Small intestine (tissue), 7 donors: ENCODE results near the gene NKPD1. TPM values are rescaled to one million over a fixed set of nuclear protein-coding genes. Genes with fewer than 3 reads are reported as not detected.

Source experiments
- DNase-seq, 2 donors: peaks; one replicate each; pipeline versions ENCODE4 v3.0.0 to v3.0.0-alpha.2; 2013
- FAIRE-seq: peaks from 2 replicates; lab custom pipeline; 2012; peaks lifted over from hg19 to GRCh38; lab: Jason Lieb, UNC
- H3K27ac ChIP-seq, 3 donors: one replicate each; pipeline ENCODE4 v1.5.1; 2013; ENCODE audit warnings: low read length in 2 of 3, mild to moderate bottlenecking in 2 of 3, control low read depth in 1 of 3, inconsistent platforms in 1 of 3, low read depth in 1 of 3, moderate library complexity in 1 of 3
- H3K27me3 ChIP-seq, 3 donors: one replicate each; pipeline ENCODE4 v1.6.1; 2013; ENCODE audit warnings: low read length in 3 of 3, inconsistent platforms in 1 of 3; ENCODE audit not compliant: control insufficient read depth in 3 of 3, insufficient read depth in 3 of 3
- H3K36me3 ChIP-seq, 3 donors: one replicate each; pipeline ENCODE4 v1.6.1; 2013; ENCODE audit warnings: low read length in 3 of 3, inconsistent platforms in 1 of 3, low read depth in 1 of 3, mild to moderate bottlenecking in 1 of 3, moderate library complexity in 1 of 3; ENCODE audit not compliant: control insufficient read depth in 3 of 3, insufficient read depth in 2 of 3
- H3K4me1 ChIP-seq, 3 donors: one replicate each; pipeline ENCODE4 v1.6.1; 2013; ENCODE audit warnings: low read length in 2 of 3, inconsistent platforms in 1 of 3, low read depth in 1 of 3, mild to moderate bottlenecking in 1 of 3, moderate library complexity in 1 of 3; ENCODE audit not compliant: control insufficient read depth in 3 of 3, insufficient read depth in 2 of 3
- H3K4me3 ChIP-seq, 3 donors: one replicate each; pipeline ENCODE4 v1.5.1; 2013; ENCODE audit warnings: low read length in 3 of 3, control low read depth in 1 of 3, inconsistent platforms in 1 of 3, low read depth in 1 of 3, mild to moderate bottlenecking in 1 of 3, moderate library complexity in 1 of 3
- H3K9me3 ChIP-seq, 2 donors: one replicate each; pipeline ENCODE4 v1.6.1; 2013; ENCODE audit warnings: low read depth in 1 of 2, low read length in 1 of 2; ENCODE audit not compliant: control insufficient read depth in 2 of 2, insufficient read depth in 1 of 2
- WGBS, 3 donors: extraction: QIAGEN DNeasy Blood & Tissue Kit; methylation state at CpG; one replicate each; pipeline ENCODE4 v1.1.7; 2013; 5-methylcytosine and 5-hydroxymethylcytosine counted together
- polyA plus RNA-seq, 4 donors: library from polyadenylated mRNA; stranded (reverse) in 3 of 4; unstranded in 1 of 4; fragments of 200-250 nt in 3 of 4; fragments of 120-200 nt in 1 of 4; gene quantifications; one replicate each; pipeline versions ENCODE4 v1.2.1 to v1.2.3, GENCODE V29; 2013
- donor health status: healthy with polysubstance abuse.
- donor health status: control.
- donor health status: control.
- donor health status: Bipolar disorder and iron deficiency.
- donor health status: healthy.

NKPD1 gene
- polyA plus RNA-seq, 4 donors: 0.09 to 0.13 TPM; not detected in 2

DNA sequence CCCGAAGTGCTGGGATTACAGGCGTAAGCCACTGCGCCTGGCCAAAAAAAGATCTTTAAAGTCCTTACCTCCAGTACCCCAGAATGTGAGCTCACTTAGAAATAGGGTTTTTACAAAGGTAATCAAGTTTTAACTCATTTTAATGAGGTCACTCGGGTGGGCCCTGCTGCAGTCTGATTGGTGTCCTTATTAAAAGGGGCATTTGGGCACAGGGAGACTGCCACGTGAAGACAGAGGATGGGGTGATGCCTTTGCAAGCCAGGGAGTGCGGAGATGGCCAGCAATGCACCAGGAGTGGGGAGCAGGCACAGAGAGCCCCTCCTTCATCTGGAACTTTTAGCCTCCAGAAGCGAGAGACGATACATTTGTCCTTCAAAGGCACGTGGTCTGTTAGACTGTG lies 11.7 kb downstream of the NKPD1 start:
- H3K27ac ChIP-seq: no peak overlapping the region
- DNase-seq (no peak), FAIRE-seq (no peak)
- 79 to 89% (median 85%) methylated on average over 9 of the region's 9 CpGs for WGBS, 3 donors
- peaks cover 0 to 37% (median 4%) of the 10 kb centered on the region in 3 donors for H3K27me3 ChIP-seq
- H3K4me1 ChIP-seq: peaks cover 0 to 14% (median 2%) of the 10 kb centered on the region in 3 donors
- no peaks in the 10 kb centered on the region for H3K9me3 ChIP-seq
- peaks cover 0 to 52% (median 2%) of the 10 kb centered on the region in 3 donors for H3K36me3 ChIP-seq
- H3K4me3 ChIP-seq: no peak overlapping the region

DNA sequence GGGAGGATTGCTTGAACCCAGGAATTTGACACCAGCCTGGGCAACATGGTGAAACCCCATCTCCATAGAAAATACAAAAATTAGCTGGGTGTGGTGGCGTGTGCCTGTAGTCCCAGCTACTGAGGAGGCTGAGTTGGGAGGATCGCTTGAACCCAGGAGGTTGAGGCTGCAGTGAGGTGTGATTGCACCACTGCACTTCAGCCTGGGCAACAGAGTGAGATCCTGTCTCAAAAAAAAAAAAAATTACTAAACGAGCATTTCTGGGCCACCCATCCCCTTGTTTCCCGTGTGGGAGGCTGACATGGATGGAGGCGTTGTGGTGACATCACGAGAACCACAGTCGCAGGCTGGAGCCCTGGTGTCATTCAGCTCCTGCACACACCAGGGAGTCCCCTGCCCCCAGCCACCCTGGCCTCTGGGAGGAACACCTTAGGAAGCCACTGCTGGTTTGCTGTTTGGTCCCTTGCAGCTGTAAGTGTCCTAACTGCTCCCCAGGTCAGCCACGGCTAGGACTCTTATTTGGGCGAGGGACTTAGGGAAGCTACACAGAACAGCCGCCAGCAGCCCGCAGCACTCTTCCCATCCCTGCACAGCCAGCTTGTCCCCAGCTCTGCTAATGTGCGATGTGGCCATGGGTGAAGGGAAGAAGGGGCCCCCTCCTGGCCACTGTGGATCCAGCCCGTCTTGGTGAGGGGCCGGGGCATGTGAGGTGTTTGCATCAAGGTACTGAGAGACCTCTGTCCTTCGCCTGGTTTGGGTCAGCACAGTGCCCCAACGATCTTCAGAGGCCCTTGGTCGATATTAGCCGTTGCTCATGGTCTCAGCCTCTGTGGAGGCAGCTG lies 12.7 kb downstream of the NKPD1 start:
- Histone ChIP-seq H3K36me3 (peaks cover 0 to 62% (median 2%) of the 10 kb centered on the region in 3 donors), H3K27ac (no peak overlapping the region), H3K4me3 (no peak overlapping the region), H3K27me3 (peaks cover 0 to 27% (median 4%) of the 10 kb centered on the region in 3 donors), H3K4me1 (peaks cover 0 to 5% (median 0%) of the 10 kb centered on the region in 3 donors), H3K9me3 (no peaks in the 10 kb centered on the region)
- 85 to 89% (median 88%) methylated on average over 18 of the region's 18 CpGs for WGBS, 3 donors
- FAIRE-seq (no peak), DNase-seq (no peak)

DNA sequence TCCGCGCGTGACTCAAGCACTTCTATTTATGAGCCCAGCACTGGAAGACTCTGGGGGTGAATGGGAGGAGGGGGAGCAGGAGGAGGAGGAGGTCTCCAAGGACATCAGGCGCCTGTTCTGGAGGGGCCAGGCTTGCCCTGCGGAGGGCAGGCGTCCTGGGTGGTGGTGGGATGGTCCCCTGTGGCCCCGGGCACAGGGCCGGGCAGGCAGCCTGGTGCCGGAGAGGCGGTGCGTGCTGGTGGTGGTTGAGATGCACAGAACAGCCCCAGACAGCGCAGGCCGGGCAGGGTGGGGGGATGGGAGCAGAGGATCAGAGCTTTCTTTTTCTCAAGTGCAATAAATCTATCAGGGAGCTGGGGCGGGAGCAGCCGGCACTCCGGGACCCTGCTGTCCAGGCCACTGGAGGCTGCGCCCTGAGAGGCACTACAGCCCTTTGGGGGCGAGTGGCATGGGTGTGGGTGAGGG lies 14.0 kb downstream of the NKPD1 start:
- 85 to 92% (median 90%) methylated on average over 17 to 18 of the region's 18 CpGs for WGBS, 3 donors
- peaks cover 0 to 14% (median 2%) of the 10 kb centered on the region in 3 donors for H3K27me3 ChIP-seq
- no peaks in the 10 kb centered on the region for H3K4me1 ChIP-seq
- FAIRE-seq (no peak), DNase-seq (no peak)
- H3K9me3 ChIP-seq: no peaks in the 10 kb centered on the region
- no peak overlapping the region for H3K27ac ChIP-seq
- no peak overlapping the region for H3K4me3 ChIP-seq
- peaks cover 0 to 75% (median 8%) of the 10 kb centered on the region in 3 donors for H3K36me3 ChIP-seq

DNA sequence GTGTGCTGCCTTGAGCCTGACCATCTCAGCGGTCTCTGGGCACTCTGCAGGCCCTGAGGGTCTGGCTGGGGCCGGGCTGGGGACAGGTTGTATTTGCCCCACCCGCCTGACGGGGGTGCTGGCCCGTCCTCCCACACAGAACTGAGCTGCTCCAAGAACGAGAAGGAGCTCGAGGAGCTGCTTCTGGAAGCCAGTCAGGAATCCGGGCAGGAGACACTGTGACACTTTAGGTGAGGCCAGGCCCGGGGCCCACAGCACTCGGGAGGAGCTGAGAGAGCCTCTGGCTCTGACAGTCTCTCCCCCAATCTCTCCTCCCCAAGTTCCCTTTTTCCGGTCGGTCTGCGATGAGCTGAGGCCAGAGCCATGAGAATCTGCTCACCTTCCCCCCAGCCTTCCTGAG lies 14.5 kb downstream of the NKPD1 start:
- no peak overlapping the region for H3K27ac ChIP-seq
- no peaks in the 10 kb centered on the region for H3K9me3 ChIP-seq
- FAIRE-seq (no peak), DNase-seq (no peak)
- peaks cover 0 to 9% (median 0%) of the 10 kb centered on the region in 3 donors for H3K27me3 ChIP-seq
- H3K36me3 ChIP-seq: peaks cover 2 to 79% (median 8%) of the 10 kb centered on the region in 3 donors
- WGBS, 3 donors: 89 to 94% (median 90%) methylated on average over 13 of the region's 13 CpGs
- H3K4me1 ChIP-seq: no peaks in the 10 kb centered on the region
- H3K4me3 ChIP-seq: no peak overlapping the region

DNA sequence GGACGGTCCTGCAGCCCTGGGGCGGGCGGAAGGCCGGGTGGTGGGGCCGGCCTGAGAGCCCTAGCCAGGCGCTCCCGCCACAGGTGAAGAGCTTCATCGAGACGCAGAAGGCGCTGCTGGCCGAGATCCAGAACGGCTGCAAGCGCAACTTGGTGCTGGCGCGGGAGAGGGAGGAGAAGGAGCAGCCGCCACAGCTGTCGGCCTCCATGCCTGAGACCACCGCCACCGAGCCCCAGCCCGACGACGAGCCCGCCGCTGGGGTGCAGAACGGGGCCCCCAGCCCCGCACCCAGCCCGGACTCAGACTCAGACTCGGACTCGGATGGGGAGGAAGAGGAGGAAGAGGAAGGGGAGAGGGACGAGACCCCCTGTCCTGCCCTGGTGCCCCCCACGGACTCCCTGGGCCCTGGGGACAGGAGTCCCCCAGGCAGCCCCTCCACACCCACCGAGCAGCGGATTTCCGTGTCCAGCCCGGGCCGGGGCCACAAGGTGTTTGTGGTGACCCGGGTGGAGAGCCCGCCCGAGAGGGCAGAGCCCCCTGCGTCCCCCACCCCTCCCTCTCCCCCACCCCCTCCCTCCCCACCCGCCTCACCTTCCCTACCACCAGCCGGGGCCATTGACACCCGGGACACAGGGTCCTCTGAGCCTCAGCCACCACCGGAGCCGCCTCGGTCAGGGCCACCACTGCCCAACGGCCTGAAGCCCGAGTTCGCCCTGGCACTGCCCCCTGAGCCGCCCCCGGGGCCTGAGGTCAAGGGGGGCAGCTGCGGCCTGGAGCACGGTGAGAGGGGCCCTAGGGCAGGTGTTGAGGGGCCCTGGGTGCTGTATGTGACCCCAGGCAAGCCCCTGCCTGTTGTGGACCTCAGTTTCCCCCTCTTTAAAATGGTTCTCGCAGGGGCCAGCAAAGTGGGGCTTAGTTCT lies 15.3 kb downstream of the NKPD1 start:
- no peak for DNase-seq
- Histone ChIP-seq H3K27ac (no peak overlapping the region), H3K4me3 (no peak overlapping the region), H3K36me3 (peaks cover 2 to 86% (median 8%) of the 10 kb centered on the region in 3 donors), H3K9me3 (no peaks in the 10 kb centered on the region), H3K4me1 (no peaks in the 10 kb centered on the region), H3K27me3 (peaks cover 0 to 2% (median 0%) of the 10 kb centered on the region in 3 donors)
- 94 to 96% (median 95%) methylated on average over 31 to 53 of the region's 54 CpGs for WGBS, 3 donors
- FAIRE-seq: no peak

DNA sequence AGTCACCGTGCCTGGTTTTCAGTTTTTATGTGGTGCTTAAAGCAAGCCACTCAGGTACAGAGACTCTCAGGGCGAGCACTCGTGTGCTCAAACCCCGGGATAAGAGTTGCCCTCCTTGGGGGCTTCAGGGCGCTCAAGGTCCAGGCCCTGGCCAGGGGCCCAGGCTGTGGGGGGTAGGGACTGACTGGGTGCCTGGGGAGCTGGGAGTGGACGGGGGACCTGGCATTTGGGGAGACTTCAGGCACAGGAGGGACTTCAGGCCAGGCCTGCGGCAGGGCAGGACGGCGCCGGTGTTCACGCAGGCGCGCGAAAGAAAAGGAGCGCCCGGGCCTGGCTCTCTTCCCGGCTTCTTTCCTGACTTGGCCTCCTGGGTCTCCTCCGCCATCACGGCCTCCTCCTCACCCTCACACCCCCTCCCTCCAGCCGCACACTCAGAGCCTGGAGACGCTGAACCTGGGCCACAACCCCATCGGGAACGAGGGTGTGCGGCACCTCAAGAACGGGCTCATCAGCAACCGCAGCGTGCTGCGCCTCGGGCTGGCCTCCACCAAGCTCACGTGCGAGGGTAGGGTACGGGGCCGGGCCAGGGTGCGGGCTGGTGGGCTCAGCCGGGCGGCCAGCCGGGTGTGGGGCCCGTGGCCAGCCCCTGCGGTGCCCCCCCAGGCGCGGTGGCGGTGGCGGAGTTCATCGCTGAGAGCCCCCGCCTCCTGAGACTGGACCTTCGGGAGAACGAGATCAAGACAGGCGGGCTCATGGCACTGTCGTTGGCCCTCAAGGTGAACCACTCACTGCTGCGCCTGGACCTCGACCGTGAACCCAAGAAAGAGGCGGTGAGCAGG lies 16.1 kb downstream of the NKPD1 start:
- Histone ChIP-seq H3K9me3 (no peaks in the 10 kb centered on the region), H3K4me3 (no peak overlapping the region), H3K4me1 (no peaks in the 10 kb centered on the region), H3K27ac (no peak overlapping the region), H3K36me3 (peaks cover 2 to 90% (median 8%) of the 10 kb centered on the region in 3 donors), H3K27me3 (no peaks in the 10 kb centered on the region)
- FAIRE-seq: no peak
- DNase-seq: no peak
- WGBS, 3 donors: 97% methylated on average over 48 to 53 of the region's 53 CpGs

DNA sequence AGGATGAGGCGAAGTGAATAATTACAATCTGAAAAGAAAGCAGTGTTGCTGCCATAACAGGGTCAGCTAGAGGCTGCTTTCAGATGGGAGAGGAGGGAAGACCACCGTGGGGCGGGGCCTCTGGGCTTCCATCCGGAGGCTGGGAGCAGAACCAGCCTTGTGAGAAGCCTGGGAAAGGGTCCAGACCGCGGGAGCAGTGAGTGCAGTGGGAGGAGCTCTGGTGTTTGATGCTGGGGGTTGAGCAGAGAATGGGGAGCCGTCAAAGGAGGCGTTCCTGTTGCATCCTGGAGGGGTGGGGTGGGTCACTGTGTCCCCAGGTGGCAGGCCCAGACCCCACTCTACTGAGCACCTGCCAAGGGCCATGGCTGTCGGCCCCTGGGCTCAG lies 18.1 kb downstream of the NKPD1 start:
- Histone ChIP-seq H3K27ac (no peak overlapping the region), H3K4me3 (no peak overlapping the region), H3K4me1 (peaks cover 0 to 7% (median 0%) of the 10 kb centered on the region in 3 donors), H3K36me3 (peaks cover 2 to 84% (median 8%) of the 10 kb centered on the region in 3 donors), H3K27me3 (no peaks in the 10 kb centered on the region), H3K9me3 (no peaks in the 10 kb centered on the region)
- FAIRE-seq: no peak
- DNase-seq: no peak
- WGBS, 3 donors: 78 to 91% (median 85%) methylated on average over 9 of the region's 9 CpGs
